HepG2 (cell line): ENCODE data around the gene LTC4S. TPM values are rescaled to one million over a fixed set of nuclear protein-coding genes. Genes with fewer than 3 reads are reported as not detected.

Source experiments
- AFF4 ChIP-seq: sonication (generic); formaldehyde crosslinking; IDR thresholded peaks from 2 replicates; pipeline ENCODE4 v1.4.0; 2020; ENCODE audit warnings: missing genetic modification reagents
- MYPOP ChIP-seq: sonication (generic); formaldehyde crosslinking; IDR thresholded peaks from 2 replicates; pipeline ENCODE4 v1.8.1; 2023; ENCODE audit warnings: mild to moderate bottlenecking, moderate library complexity, missing genetic modification reagents
- SNAPC5 ChIP-seq: sonication (generic); formaldehyde crosslinking; IDR thresholded peaks from 2 replicates; pipeline ENCODE4 v1.8.1; 2023; ENCODE audit warnings: mild to moderate bottlenecking, missing genetic modification reagents, borderline replicate concordance
- ZNF749 ChIP-seq: sonication (generic); formaldehyde crosslinking; IDR thresholded peaks from 2 replicates; pipeline ENCODE4 v1.8.0; 2022; ENCODE audit warnings: mild to moderate bottlenecking, missing genetic modification reagents, moderate library complexity, borderline replicate concordance
- ZNF788 ChIP-seq: sonication (generic); formaldehyde crosslinking; IDR thresholded peaks from 2 replicates; pipeline ENCODE4 v1.5.0; 2020; ENCODE audit warnings: mild to moderate bottlenecking, missing genetic modification reagents, borderline replicate concordance
- ZSCAN25 ChIP-seq: sonication (generic); formaldehyde crosslinking; IDR thresholded peaks from 2 replicates; pipeline ENCODE4 v1.8.0; 2022; ENCODE audit warnings: mild to moderate bottlenecking, missing genetic modification reagents
- polyA plus RNA-seq, 8 experiments: library from polyadenylated mRNA; depleted of rRNA in 3 of 8; stranded (reverse) in 7 of 8; unstranded in 1 of 8; fragments of >200 nt; fragmentation: Illumina TruSeq in 4 of 8; extraction: Trizol in 4 of 8; gene quantifications; 2 replicates each; pipeline versions ENCODE4 v1.2.1 to v1.2.3, GENCODE V29; 2011 to 2016; ENCODE audit warnings: low read depth in 4 of 8, missing spikeins in 1 of 8, mixed read lengths in 1 of 8; ENCODE audit not compliant: insufficient read depth in 1 of 8
- total RNA-seq, 5 experiments: library from RNA; depleted of rRNA; stranded (reverse); fragments of >200 nt; fragmentation: Illumina TruSeq; extraction: Trizol; gene quantifications; 2 replicates each; pipeline ENCODE4 v1.2.3, GENCODE V29; 2016; ENCODE audit warnings: low read depth in 1 of 5
- TF ChIP-seq, protein P1 (sequence below): sonication (generic); formaldehyde crosslinking; IDR thresholded peaks from 2 replicates; pipeline ENCODE4 v1.5.1; 2020; ENCODE audit warnings: mild to moderate bottlenecking, missing genetic modification reagents, moderate library complexity

LTC4S gene
- total and polyA plus RNA-seq, 2 of the 13 experiments (the other 11 are each of a cell fraction or from before 2014, with no cell fraction given), result 0.35 TPM; not detected in 1

GRCh38 chr5:179762079-179762780, 31.6 kb upstream of the LTC4S start (continued):
- TF ChIP-seq, protein P1, sequence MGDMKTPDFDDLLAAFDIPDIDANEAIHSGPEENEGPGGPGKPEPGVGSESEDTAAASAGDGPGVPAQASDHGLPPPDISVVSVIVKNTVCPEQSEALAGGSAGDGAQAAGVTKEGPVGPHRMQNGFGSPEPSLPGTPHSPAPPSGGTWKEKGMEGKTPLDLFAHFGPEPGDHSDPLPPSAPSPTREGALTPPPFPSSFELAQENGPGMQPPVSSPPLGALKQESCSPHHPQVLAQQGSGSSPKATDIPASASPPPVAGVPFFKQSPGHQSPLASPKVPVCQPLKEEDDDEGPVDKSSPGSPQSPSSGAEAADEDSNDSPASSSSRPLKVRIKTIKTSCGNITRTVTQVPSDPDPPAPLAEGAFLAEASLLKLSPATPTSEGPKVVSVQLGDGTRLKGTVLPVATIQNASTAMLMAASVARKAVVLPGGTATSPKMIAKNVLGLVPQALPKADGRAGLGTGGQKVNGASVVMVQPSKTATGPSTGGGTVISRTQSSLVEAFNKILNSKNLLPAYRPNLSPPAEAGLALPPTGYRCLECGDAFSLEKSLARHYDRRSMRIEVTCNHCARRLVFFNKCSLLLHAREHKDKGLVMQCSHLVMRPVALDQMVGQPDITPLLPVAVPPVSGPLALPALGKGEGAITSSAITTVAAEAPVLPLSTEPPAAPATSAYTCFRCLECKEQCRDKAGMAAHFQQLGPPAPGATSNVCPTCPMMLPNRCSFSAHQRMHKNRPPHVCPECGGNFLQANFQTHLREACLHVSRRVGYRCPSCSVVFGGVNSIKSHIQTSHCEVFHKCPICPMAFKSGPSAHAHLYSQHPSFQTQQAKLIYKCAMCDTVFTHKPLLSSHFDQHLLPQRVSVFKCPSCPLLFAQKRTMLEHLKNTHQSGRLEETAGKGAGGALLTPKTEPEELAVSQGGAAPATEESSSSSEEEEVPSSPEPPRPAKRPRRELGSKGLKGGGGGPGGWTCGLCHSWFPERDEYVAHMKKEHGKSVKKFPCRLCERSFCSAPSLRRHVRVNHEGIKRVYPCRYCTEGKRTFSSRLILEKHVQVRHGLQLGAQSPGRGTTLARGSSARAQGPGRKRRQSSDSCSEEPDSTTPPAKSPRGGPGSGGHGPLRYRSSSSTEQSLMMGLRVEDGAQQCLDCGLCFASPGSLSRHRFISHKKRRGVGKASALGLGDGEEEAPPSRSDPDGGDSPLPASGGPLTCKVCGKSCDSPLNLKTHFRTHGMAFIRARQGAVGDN (CRISPR knock-in tag), result peak; percentile 54
- TF ChIP-seq ZSCAN25 (no peak), MYPOP (no peak), AFF4 (CRISPR knock-in tag) (no peak), SNAPC5 (CRISPR knock-in tag) (no peak), ZNF788 (CRISPR knock-in tag) (peak; percentile 21; the same call in 1 of the 2 replicates), ZNF749 (CRISPR knock-in tag) (no peak)
